ENCODE results near the gene OBSCN.

The OBSCN gene

GRCh38 chr1:228417483-228418203 is 209.8 kb downstream of the OBSCN start:
- DNase-seq (ENCODE audit: low spot score) = no peak

GRCh38 chr1:228420968-228421826 is 213.4 kb downstream of the OBSCN start:
- no peak for DNase-seq (ENCODE audit: low spot score)

GRCh38 chr1:228423404-228424053 is 215.7 kb downstream of the OBSCN start:
- DNase-seq (ENCODE audit: low spot score) = no peak

GRCh38 chr1:228424685-228425660 is 217.1 kb downstream of the OBSCN start:
- no peak for DNase-seq (ENCODE audit: low spot score)

GRCh38 chr1:228426518-228427175 is 218.8 kb downstream of the OBSCN start:
- DNase-seq (ENCODE audit: low spot score) = no peak

GRCh38 chr1:228428412-228428811 is 220.6 kb downstream of the OBSCN start:
- DNase-seq (ENCODE audit: low spot score) = no peak
